Activated CD4-positive, alpha-beta T cell treated with anti-CD3 and anti-CD28 coated beads for 1 hour (primary cell): Measurements from ENCODE around the gene TMEM259.

Experiments used
- DNase-seq: peaks from one replicate; pipeline ENCODE4 v3.0.0-alpha.2; 2020

TMEM259 gene

DNA sequence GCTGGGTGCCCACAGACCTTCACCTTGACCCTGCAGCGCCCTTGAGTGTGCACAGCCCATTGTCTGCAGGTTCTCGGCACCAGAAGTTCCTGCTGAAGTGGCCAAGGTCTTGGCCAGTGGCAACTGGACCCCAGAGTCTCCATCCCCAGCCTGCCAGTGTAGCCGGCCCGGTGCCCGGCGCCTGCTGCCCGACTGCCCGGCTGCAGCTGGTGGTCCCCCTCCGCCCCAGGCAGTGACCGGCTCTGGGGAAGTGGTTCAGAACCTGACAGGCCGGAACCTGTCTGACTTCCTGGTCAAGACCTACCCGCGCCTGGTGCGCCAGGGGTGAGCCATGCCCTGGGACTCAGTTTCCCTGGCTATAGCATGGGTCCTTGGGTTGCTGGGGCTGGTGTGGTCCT, 34.1 kb upstream of the TMEM259 start:
- DNase-seq = no peak

- no peak for DNase-seq
These were observed 33.4 kb upstream of the TMEM259 start for GRCh38 chr19:1054102-1055027.

GRCh38 chr19:1053176-1054101, 32.5 kb upstream of the TMEM259 start:
- no peak for DNase-seq

- DNase-seq = no peak
These were observed 31.5 kb upstream of the TMEM259 start for GRCh38 chr19:1052349-1052975.

DNA sequence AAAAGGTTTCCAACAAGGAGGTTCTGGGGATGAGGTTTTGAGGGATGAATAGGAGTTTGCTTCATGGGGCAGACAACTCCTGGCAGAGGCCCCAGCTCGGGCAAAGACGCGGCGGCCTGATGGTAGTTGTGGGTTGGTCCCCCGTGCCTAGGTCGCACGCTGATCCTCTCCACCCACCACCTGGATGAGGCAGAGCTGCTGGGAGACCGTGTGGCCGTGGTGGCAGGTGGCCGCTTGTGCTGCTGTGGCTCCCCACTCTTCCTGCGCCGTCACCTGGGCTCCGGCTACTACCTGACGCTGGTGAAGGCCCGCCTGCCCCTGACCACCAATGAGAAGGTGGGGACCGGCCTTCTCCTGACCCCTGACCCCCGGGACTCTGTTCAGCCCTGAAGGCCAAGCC, 30.9 kb upstream of the TMEM259 start:
- DNase-seq = no peak

- no peak for DNase-seq
These were observed 30.3 kb upstream of the TMEM259 start for GRCh38 chr19:1050989-1051788.

DNA sequence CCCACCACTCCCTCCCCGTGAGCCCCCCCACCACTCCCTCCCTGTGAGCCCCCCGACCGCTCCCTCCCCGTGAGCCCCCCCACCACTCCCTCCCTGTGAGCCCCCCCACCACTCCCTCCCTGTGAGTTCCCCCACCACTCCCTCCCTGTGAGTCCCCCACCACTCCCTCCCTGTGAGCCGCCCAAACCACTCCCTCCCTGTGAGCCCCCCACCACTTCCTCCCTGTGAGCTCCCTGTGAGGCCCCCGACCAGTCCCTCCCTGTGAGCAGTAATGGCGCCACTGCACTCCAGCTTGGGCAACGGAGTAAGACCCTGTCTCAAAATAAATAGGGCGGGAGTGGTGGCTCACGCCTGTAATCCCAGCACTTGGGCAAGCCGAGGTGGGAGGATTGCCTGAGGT, 28.9 kb upstream of the TMEM259 start:
- DNase-seq = no peak

- no peak for DNase-seq
These were observed 28.2 kb upstream of the TMEM259 start for GRCh38 chr19:1049106-1049505.

- DNase-seq = no peak
These were observed 26.8 kb upstream of the TMEM259 start for GRCh38 chr19:1047696-1048147.

GRCh38 chr19:1046836-1047695, 26.1 kb upstream of the TMEM259 start:
- DNase-seq = no peak

DNA sequence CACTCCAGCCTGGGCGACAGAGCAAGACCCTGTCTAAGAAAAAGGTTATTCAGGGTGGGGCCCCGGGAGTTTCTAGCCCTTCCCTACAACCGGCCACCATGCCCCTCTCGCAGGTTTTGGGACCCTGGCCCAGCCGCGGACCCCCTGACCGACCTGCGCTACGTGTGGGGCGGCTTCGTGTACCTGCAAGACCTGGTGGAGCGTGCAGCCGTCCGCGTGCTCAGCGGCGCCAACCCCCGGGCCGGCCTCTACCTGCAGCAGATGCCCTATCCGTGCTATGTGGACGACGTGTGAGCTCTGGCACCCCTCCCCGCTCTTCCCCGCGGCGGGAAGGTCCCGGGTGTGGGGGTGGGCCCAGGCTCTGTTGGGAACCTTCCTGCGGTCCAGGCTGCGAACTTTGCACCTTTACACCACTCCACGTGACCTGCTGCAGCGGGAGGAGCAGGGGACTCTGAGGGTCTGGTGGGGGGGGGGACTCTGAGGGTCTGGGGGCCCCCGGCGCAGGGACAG, 25.2 kb upstream of the TMEM259 start:
- no peak for DNase-seq

GRCh38 chr19:1045247-1045603, 24.3 kb upstream of the TMEM259 start:
- DNase-seq = no peak

DNA sequence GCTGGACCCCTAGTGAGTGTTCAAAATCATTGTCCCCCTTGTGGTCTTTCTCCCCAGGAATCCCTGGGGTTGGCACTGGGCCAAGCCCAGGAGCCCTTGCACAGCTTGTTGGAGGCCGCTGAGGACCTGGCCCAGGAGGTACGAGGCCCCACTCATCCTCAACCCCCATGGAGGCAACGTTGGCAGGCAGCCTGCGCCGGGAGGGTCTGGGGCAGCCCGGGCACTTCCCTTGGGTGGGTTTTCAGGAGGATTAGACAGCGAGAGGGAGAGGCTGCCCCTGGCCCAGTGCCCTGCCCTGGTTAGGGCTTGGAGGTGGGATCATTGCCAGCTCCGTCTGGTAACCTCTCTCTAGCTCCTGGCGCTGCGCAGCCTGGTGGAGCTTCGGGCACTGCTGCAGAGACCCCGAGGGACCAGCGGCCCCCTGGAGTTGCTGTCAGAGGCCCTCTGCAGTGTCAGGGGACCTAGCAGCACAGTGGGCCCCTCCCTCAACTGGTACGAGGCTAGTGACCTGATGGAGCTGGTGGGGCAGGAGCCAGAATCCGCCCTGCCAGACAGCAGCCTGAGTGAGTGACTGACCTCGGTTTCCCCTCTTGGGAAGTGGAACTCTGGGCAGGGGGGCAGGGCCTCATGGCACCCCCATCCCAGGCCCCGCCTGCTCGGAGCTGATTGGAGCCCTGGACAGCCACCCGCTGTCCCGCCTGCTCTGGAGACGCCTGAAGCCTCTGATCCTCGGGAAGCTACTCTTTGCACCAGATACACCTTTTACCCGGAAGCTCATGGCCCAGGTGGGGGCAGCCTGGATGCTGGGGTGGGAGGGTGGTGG, 22.0 kb upstream of the TMEM259 start:
- DNase-seq = no peak

- no peak for DNase-seq
These were observed 21.1 kb upstream of the TMEM259 start for GRCh38 chr19:1041835-1042685.

DNA sequence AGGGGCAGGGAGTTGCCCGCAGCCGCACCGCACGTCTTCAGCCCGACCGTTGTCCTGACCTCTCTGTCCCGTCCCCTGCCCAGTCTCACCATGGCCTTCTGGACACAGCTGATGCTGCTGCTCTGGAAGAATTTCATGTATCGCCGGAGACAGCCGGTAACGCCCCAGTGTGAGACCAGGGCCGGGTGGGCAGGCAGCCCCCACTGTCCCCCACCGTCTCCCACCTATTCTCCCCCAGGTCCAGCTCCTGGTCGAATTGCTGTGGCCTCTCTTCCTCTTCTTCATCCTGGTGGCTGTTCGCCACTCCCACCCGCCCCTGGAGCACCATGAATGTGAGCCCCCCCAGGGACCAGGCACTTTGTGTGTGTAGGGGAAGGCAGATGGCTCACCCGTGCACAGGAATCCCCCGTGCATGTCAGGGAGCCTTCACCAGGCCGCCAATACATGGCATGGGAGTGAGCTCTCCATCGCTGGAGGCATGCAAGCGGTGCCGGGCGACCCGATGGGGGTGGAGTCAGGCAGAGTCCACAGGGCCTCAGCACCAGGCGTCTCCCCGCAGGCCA, 20.4 kb upstream of the TMEM259 start:
- no peak for DNase-seq

DNA sequence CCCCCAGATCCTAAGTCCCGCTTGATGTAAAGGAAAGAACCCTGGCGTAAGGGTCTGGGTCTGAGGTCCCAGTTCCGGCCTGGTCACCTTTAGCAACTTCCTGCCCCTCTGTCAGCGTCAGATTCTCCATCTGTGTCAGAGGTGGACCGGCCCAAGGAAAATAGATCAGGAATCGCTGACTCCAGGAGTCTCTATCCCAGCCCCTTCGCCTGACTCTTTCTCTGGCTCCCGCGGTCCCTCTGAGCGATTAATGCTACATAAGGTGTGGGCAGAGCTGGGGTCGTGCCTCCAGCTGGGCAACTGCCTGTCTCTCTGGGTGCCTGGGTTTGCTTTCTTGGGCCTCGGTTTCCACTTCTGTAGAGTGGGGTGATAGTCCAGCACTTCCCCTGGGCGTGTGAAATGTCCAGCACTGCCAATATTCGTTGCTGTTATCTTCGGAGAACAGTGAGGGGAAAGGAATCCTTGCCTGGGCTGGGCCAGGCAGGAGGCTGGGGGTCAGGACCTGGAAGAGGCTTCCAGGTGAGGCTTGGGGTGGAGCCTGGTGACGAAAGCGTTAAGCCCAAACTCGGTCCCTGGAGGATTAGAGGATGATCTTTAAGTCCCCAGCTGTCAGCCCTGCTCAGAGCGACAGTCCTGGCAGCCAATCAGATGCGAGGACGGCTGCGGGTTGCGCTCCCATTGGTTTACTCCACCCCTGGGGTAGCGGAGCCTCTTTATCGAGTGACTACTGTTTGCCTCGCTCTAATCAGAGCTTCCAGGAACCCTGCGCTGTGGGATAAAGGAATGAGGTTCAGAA, 19.8 kb upstream of the TMEM259 start:
- peak; percentile 85 for DNase-seq

GRCh38 chr19:1039646-1040475, 18.9 kb upstream of the TMEM259 start, which contains the start of gene ABCA7:
Gene ABCA7 (plus strand): TSS chr19:1040107. CDS start chr19:1041362, 1,255 bp downstream.
- peak; percentile 99 for DNase-seq
